Occipital lobe (tissue), 2 donors: ENCODE measurements around the gene ATL1. TPM values are rescaled to one million over a fixed set of nuclear protein-coding genes. Genes with fewer than 3 reads are reported as not detected.

Experiments used
- small RNA-seq: library from RNA; depleted of rRNA; stranded (forward); fragments of <200 nt; gene quantifications from one replicate; pipeline ENCODE3, GENCODE V24; 2014
- total RNA-seq: library from RNA; depleted of rRNA; stranded (reverse); fragments of >200 nt; gene quantifications from one replicate; pipeline ENCODE4 v1.2.3, GENCODE V29; 2014

Gene ATL1
- total RNA-seq, 1 donor from 2014 or later: 99.8 TPM

Small RNAs within 50 kb of the gene (small RNA-seq; reads per million reads assigned to genes)
- gene RN7SL452P (not detected), gene SNRPGP1 (not detected)

Other genes with a start within 250 kb of the ATL1 start
- gene L2HGDH, start 247.9 kb upstream of the ATL1 start, total RNA-seq: 18.6 TPM
- 15.9 TPM for gene DMAC2L, start 247.8 kb upstream of the ATL1 start, total RNA-seq
- 17.5 TPM for gene CDKL1, start 163.3 kb upstream of the ATL1 start, total RNA-seq
- 148 TPM for gene MAP4K5, start 27.6 kb upstream of the ATL1 start, total RNA-seq
- gene SAV1, start 108.2 kb downstream of the ATL1 start, total RNA-seq: 39.5 TPM